HG02884 (cell line): ENCODE data around the gene R3HDM1.
"Not testable (repeated sequence)": the region's sequence is repeated elsewhere in the genome, so short reads cannot be mapped to it uniquely, and the experiment has no call there.

ENCODE experiments used
- ATAC-seq: cut with Tn5 transposase; IDR thresholded peaks from one replicate; pipeline ENCODE4 v1.9.1; 2021; ENCODE audit warnings: mild to moderate bottlenecking, moderate library complexity; ENCODE audit not compliant: unreplicated experiment

The R3HDM1 gene

GRCh38 chr2:135637456-135638087 lies 106.3 kb downstream of the R3HDM1 start:
- peak; percentile 93 for ATAC-seq

GRCh38 chr2:135638825-135639224 lies 107.5 kb downstream of the R3HDM1 start:
- ATAC-seq: no peak

GRCh38 chr2:135641156-135642068 lies 110.1 kb downstream of the R3HDM1 start:
- ATAC-seq: no peak

- no peak for ATAC-seq
Observed at GRCh38 chr2:135647836-135648579, 116.7 kb downstream of the R3HDM1 start.

- no peak for ATAC-seq
Observed at GRCh38 chr2:135650721-135651120, 119.4 kb downstream of the R3HDM1 start.

- no peak for ATAC-seq
Observed at GRCh38 chr2:135651717-135652116, 120.4 kb downstream of the R3HDM1 start.

- ATAC-seq: not testable (repeated sequence)
Observed at GRCh38 chr2:135654239-135654638, 123.0 kb downstream of the R3HDM1 start.

- no peak for ATAC-seq
Observed at GRCh38 chr2:135657806-135658582, 126.7 kb downstream of the R3HDM1 start.

- ATAC-seq: no peak
Observed at GRCh38 chr2:135662088-135662487, 130.8 kb downstream of the R3HDM1 start.

- ATAC-seq: no peak
Observed at GRCh38 chr2:135663148-135663700, 131.9 kb downstream of the R3HDM1 start.

- ATAC-seq: peak; percentile 93
Observed at GRCh38 chr2:135664623-135665068, 133.4 kb downstream of the R3HDM1 start.

- ATAC-seq: no peak
Observed at GRCh38 chr2:135667045-135667444, 135.8 kb downstream of the R3HDM1 start.

- no peak for ATAC-seq
Observed at GRCh38 chr2:135674453-135674852, 143.2 kb downstream of the R3HDM1 start.

- no peak for ATAC-seq
Observed at GRCh38 chr2:135676031-135676430, 144.7 kb downstream of the R3HDM1 start.

- ATAC-seq: no peak
Observed at GRCh38 chr2:135679125-135679524, 147.8 kb downstream of the R3HDM1 start.

GRCh38 chr2:135685361-135685760 lies 154.1 kb downstream of the R3HDM1 start:
- ATAC-seq: no peak

GRCh38 chr2:135688978-135689377 lies 157.7 kb downstream of the R3HDM1 start:
- no peak for ATAC-seq

- ATAC-seq: no peak
Observed at GRCh38 chr2:135689679-135690078, 158.4 kb downstream of the R3HDM1 start.

- ATAC-seq: no peak
Observed at GRCh38 chr2:135694711-135695110, 163.4 kb downstream of the R3HDM1 start.

- no peak for ATAC-seq
Observed at GRCh38 chr2:135698838-135699237, 167.6 kb downstream of the R3HDM1 start.
